WTC11 (cell line): ENCODE measurements around the gene ACSL4. TPM values are rescaled to one million over a fixed set of nuclear protein-coding genes. Genes with fewer than 3 reads are reported as not detected.

Experiments used
- ATAC-seq: fragments of 200-7000 bp; cut with Tn5 transposase; 2 replicates; pipeline ENCODE4 v1.10.0; 2021; ENCODE audit warnings: mild to moderate bottlenecking, moderate library complexity
- CTCF ChIA-PET: fragments of 300-600 bp; sonication (Branson Sonifier 250); formaldehyde crosslinking; loops from one replicate; lab custom pipeline; 2021; ENCODE audit warnings: antibody characterized with exemption; lab: Charles Lee
- POLR2A ChIA-PET: fragments of 350-600 bp; sonication (Branson Sonifier 250); formaldehyde crosslinking; loops from one replicate; lab custom pipeline; 2021; ENCODE audit warnings: antibody characterized with exemption; lab: Charles Lee
- DNase-seq: peaks from one replicate; pipeline ENCODE4 v3.0.0; 2021; ENCODE audit warnings: low spot score
- H3K27ac Mint-ChIP-seq: 2 replicates; pipeline ENCODE4 v1.8.0; 2021; ENCODE audit warnings: mixed read lengths
- H3K27me3 Mint-ChIP-seq: 2 replicates; pipeline ENCODE4 v1.8.0; 2021; ENCODE audit warnings: low read depth, mild to moderate bottlenecking, moderate library complexity, mixed read lengths
- H3K36me3 Mint-ChIP-seq: 2 replicates; pipeline ENCODE4 v1.8.0; 2021; ENCODE audit warnings: mixed read lengths
- H3K4me1 Mint-ChIP-seq: 2 replicates; pipeline ENCODE4 v1.8.0; 2022; ENCODE audit warnings: mixed read lengths
- H3K4me3 Mint-ChIP-seq: 2 replicates; pipeline ENCODE4 v1.8.0; 2021; ENCODE audit warnings: mild to moderate bottlenecking, moderate library complexity, mixed read lengths
- H3K9me3 Mint-ChIP-seq: 2 replicates; pipeline ENCODE4 v1.8.0; 2021; ENCODE audit warnings: mixed read lengths
- ATF3 ChIP-seq: sonication (generic); formaldehyde crosslinking; conservative IDR thresholded peaks from 2 replicates; pipeline ENCODE4 v1.8.1; 2022; ENCODE audit warnings: mild to moderate bottlenecking, missing genetic modification reagents
- ATF6 ChIP-seq: sonication (generic); formaldehyde crosslinking; IDR thresholded peaks from 2 replicates; pipeline ENCODE4 v1.8.1; 2023; ENCODE audit warnings: mild to moderate bottlenecking, missing genetic modification reagents
- CBFB ChIP-seq: sonication (generic); formaldehyde crosslinking; IDR thresholded peaks from 2 replicates; pipeline ENCODE4 v1.8.1; 2022; ENCODE audit warnings: mild to moderate bottlenecking, low read depth, missing genetic modification reagents
- E2F5 ChIP-seq: sonication (generic); formaldehyde crosslinking; IDR thresholded peaks from 2 replicates; pipeline ENCODE4 v1.8.1; 2022; ENCODE audit warnings: mild to moderate bottlenecking, moderate library complexity, missing genetic modification reagents
- ESRRA ChIP-seq: sonication (generic); formaldehyde crosslinking; IDR thresholded peaks from 2 replicates; pipeline ENCODE4 v1.8.1; 2022; ENCODE audit warnings: mild to moderate bottlenecking, missing genetic modification reagents, borderline replicate concordance
- FOXJ3 ChIP-seq: sonication (generic); formaldehyde crosslinking; IDR thresholded peaks from 2 replicates; pipeline ENCODE4 v1.9.0; 2021; ENCODE audit warnings: missing genetic modification reagents, mild to moderate bottlenecking, borderline replicate concordance
- GRHL2 ChIP-seq: fragments of 250-450 bp; sonication (Bioruptor Pico); IDR thresholded peaks from 2 replicates; pipeline ENCODE4 v1.8.0; 2022; ENCODE audit warnings: mild to moderate bottlenecking, moderate library complexity; ENCODE audit not compliant: insufficient replicate concordance, severe bottlenecking
- HMGXB4 ChIP-seq: sonication (generic); formaldehyde crosslinking; IDR thresholded peaks from 2 replicates; pipeline ENCODE4 v1.8.1; 2023; ENCODE audit warnings: mild to moderate bottlenecking, moderate library complexity, missing genetic modification reagents
- IRF1 ChIP-seq: sonication (generic); formaldehyde crosslinking; IDR thresholded peaks from 2 replicates; pipeline ENCODE4 v1.8.0; 2023; ENCODE audit warnings: missing genetic modification reagents
- MXD4 ChIP-seq: fragments of 250-450 bp; sonication (Bioruptor Pico); IDR thresholded peaks from 2 replicates; pipeline ENCODE4 v1.8.0; 2021; ENCODE audit warnings: mild to moderate bottlenecking, moderate library complexity, borderline replicate concordance
- MYBL2 ChIP-seq: sonication (generic); formaldehyde crosslinking; IDR thresholded peaks from 2 replicates; pipeline ENCODE4 v1.8.1; 2023; ENCODE audit warnings: mild to moderate bottlenecking, moderate library complexity, missing genetic modification reagents
- NFYB ChIP-seq: sonication (generic); formaldehyde crosslinking; conservative IDR thresholded peaks from 2 replicates; pipeline ENCODE4 v1.8.0; 2022; ENCODE audit warnings: low read depth, missing genetic modification reagents
- OVOL2 ChIP-seq: fragments of 250-450 bp; sonication (Bioruptor Pico); IDR thresholded peaks from 2 replicates; pipeline ENCODE4 v1.9.0; 2021; ENCODE audit warnings: mild to moderate bottlenecking, borderline replicate concordance
- PRDM15 ChIP-seq: sonication (generic); formaldehyde crosslinking; IDR thresholded peaks from 2 replicates; pipeline ENCODE4 v1.8.0; 2022; ENCODE audit warnings: missing genetic modification reagents
- ZNF138 ChIP-seq: sonication (generic); formaldehyde crosslinking; conservative IDR thresholded peaks from 2 replicates; pipeline ENCODE4 v1.8.1; 2022; ENCODE audit warnings: mild to moderate bottlenecking, moderate library complexity, missing genetic modification reagents
- ZNF263 ChIP-seq: sonication (generic); formaldehyde crosslinking; IDR thresholded peaks from 2 replicates; pipeline ENCODE4 v1.8.1; 2022; ENCODE audit warnings: low read depth, mild to moderate bottlenecking, moderate library complexity, missing genetic modification reagents
- ZNF281 ChIP-seq: sonication (generic); formaldehyde crosslinking; IDR thresholded peaks from 2 replicates; pipeline ENCODE4 v1.8.0; 2023; ENCODE audit warnings: mild to moderate bottlenecking, missing genetic modification reagents
- ZNF512 ChIP-seq: sonication (generic); formaldehyde crosslinking; IDR thresholded peaks from 2 replicates; pipeline ENCODE4 v1.8.1; 2022; ENCODE audit warnings: missing genetic modification reagents, borderline replicate concordance
- total RNA-seq: library from RNA; stranded (reverse); gene quantifications from 3 replicates; pipeline ENCODE4 v1.2.3, GENCODE V29; 2021

Gene ACSL4
- total RNA-seq, 1 experiment from 2014 or later, result 57.7 TPM

- no peak for DNase-seq
- Mint-ChIP-seq H3K27me3 (peaks cover 13% of the 10 kb centered on the region), H3K4me3 (no peak overlapping the region), H3K4me1 (peaks cover 7% of the 10 kb centered on the region), H3K27ac (no peak overlapping the region), H3K36me3 (no peaks in the 10 kb centered on the region; the same call in 1 of the 2 replicates), H3K9me3 (no peaks in the 10 kb centered on the region)
- POLR2A ChIA-PET, result no interaction called here
- TF ChIP-seq OVOL2 (CRISPR knock-in tag) (no peak), ATF3 (CRISPR knock-in tag) (no peak), ZNF281 (no peak), CBFB (CRISPR knock-in tag) (no peak), FOXJ3 (CRISPR knock-in tag) (no peak), HMGXB4 (CRISPR knock-in tag) (no peak), NFYB (CRISPR knock-in tag) (no peak), ZNF138 (CRISPR knock-in tag) (no peak), ESRRA (CRISPR knock-in tag) (no peak), ZNF512 (CRISPR knock-in tag) (no peak), MXD4 (CRISPR knock-in tag) (no peak), MYBL2 (CRISPR knock-in tag) (no peak), ATF6 (CRISPR knock-in tag) (no peak), E2F5 (CRISPR knock-in tag) (no peak), IRF1 (CRISPR knock-in tag) (no peak)
- ATAC-seq, result no peak
- CTCF ChIA-PET, result no interaction called here
Observed at GRCh38 chrX:109622270-109622669, 110.8 kb downstream of the ACSL4 start.

GRCh38 chrX:109619771-109620170 is 113.3 kb downstream of the ACSL4 start:
- no peak overlapping the region for H3K27ac Mint-ChIP-seq
- DNase-seq, result no peak
- ChIA-PET POLR2A (no interaction called here), CTCF (no interaction called here)
- no peak for ATAC-seq
- H3K9me3 Mint-ChIP-seq, result no peaks in the 10 kb centered on the region
- H3K4me1 Mint-ChIP-seq, result peaks cover 7% of the 10 kb centered on the region
- peaks cover 13% of the 10 kb centered on the region for H3K27me3 Mint-ChIP-seq
- H3K4me3 Mint-ChIP-seq, result no peak overlapping the region
- TF ChIP-seq ZNF263, result no peak
- TF ChIP-seq GRHL2 (CRISPR knock-in tag), result no peak
- TF ChIP-seq PRDM15 (CRISPR knock-in tag), result no peak
- no peak for TF ChIP-seq MYBL2 (CRISPR knock-in tag)
- H3K36me3 Mint-ChIP-seq, result no peaks in the 10 kb centered on the region
